DMS53 treated with DMSO at 0.1 percent for 48 hours (cell line): ENCODE data around the gene WTAP.
A peak's percentile ranks its signal among the peaks of the same experiment; 100 is the strongest.
"Not testable (repeated sequence)": the region's sequence is repeated elsewhere in the genome, so short reads cannot be mapped to it uniquely, and the experiment has no call there.

Experiments
- DNase-seq: peaks from one replicate; lab custom pipeline; 2025; ENCODE audit not compliant: unreplicated experiment; lab: John Stamatoyannopoulos, UW

WTAP gene

DNA sequence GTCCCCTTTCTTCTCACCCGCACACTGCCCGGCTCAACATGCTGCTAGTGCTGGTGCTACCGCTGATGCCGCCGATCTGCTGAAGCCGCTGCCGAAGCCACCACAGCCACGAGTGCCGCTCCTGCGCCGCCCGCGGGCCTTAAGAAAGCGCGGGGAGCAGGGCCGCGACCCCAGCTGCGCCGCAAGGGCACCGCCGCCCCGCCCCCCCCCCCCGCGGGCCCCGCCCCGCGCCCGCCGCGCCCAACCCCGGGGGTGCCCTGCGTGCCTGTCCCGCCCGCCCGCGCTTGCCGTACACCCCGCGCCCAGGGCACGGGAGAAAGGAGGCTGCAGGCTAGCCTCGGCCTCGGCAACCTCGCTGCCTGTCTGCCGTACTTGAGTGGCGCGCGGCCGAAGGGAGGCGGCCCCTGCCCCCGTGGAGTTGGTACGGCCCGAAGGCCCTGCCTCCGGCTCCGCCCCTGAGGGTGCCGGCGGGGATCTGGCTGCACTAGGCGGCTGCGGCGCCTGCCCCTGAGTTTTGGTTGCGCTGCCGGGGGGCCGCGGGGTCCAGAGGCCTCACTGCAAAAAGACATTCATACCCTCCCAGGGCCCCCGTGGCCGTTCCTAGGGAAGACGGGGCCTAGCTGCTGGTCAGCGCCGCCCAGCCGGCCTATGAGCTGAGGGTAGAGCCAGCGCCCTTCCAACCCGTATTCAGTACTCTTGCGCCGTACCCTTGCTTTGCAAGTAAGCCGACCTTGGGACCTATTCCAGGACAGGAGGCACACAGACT lies 34.0 kb upstream of the WTAP start, which contains the start of gene SOD2:
Gene SOD2 (minus strand): TSS at position 114 of the 766 bp plus-strand sequence. CDS start 74 bp downstream, at position 40.
- DNase-seq, result peak; percentile 62

DNA sequence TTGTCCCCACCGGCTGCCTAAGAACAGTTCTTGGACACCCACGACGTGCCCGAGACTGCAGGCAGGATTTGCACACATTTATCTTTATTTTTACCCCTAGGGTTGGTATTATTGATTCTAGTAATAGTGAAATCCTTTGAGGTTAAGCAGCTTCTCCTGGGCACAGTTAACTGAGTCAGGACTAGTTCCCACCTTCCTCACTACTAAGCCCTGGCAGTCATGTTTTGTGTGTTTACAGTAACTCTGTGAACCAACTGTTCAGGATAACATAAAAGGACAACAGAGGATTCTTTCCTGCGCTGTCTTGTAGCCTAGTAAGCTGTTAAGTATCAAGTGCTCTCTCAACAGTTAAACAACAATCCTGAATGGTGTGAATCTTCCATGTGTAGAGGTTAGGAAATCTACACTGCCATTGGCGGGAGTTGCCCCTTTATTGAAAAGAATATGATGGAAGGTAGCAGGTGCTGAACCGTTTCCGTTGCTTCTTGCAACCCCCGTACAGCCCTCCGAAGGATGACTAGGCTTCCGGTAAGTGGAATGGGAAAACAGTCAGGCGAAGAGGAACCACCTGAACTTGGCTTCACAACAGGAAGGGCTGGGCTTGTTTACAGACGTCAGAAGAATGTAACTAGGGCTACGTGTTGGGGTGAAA lies 33.3 kb upstream of the WTAP start:
- peak; percentile 25 for DNase-seq

GRCh38 chr6:159695984-159696383 lies 31.3 kb upstream of the WTAP start:
- no peak for DNase-seq

- no peak for DNase-seq
Measured at GRCh38 chr6:159700970-159701369, 26.3 kb upstream of the WTAP start.

DNA sequence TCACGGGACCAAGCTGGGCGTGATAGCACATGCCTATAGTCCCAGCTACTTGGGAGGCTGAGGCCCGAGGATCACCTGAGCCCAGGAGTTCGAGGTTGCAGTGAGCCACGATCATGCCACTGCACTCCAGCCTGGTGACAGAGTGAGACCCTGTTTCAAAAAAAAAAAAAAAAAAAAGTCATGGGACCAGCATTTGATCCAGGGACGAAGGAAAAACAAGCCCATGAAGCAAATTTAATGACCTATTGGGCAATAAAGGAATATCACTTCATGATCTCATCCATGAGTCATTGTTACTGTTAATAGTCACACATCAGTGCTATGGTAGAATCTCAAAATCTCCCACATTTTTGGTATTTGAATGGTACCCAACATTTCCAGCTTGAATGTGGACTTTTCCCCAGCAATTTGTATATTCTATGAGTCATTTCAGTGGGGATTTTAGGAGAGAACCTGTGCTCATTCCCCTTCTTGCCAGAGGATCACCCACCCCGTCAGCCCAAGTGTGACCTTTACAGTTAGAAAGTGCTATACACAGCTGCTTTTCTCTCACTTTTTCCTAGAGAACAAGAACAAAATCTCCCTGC lies 25.8 kb upstream of the WTAP start:
- no peak for DNase-seq

- not testable (repeated sequence) for DNase-seq
Measured at GRCh38 chr6:159710603-159711002, 16.7 kb upstream of the WTAP start.

DNA sequence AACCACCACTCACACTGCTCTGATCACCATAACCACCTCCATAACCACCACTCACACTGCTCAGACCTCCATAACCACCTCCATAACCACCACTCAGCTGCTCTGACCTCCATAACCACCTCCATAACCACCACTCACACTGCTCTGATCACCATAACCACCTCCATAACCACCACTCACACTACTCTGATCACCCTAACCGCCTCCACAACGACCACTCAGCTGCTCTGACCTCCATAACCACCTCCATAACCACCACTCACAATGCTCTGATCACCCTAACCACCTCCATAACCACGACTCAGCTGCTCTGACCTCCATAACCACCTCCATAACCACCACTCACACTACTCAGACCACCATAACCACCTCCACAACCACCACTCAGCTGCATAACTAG lies 14.9 kb upstream of the WTAP start:
- not testable (repeated sequence) for DNase-seq

DNA sequence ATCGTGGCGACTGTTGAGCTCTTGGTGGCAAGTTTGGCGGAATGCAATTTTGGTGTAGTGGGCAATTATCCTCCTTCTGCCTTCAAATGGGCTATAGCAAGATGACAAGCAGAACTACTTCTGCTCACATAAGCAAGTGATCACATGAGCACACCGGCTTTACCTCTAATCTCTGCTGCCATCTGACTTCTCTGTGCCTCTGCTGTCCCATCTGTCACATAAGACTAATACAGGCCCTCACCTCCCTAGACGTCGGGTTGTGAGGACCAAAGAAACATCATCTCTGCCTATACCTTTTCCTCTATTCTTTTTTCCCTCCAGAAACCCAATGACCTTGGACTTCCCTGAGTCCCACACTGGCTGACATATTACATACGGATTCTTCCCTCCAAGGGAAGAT lies 13.3 kb upstream of the WTAP start:
- no peak for DNase-seq

- DNase-seq, result no peak
Measured at GRCh38 chr6:159714404-159714803, 12.9 kb upstream of the WTAP start.

DNA sequence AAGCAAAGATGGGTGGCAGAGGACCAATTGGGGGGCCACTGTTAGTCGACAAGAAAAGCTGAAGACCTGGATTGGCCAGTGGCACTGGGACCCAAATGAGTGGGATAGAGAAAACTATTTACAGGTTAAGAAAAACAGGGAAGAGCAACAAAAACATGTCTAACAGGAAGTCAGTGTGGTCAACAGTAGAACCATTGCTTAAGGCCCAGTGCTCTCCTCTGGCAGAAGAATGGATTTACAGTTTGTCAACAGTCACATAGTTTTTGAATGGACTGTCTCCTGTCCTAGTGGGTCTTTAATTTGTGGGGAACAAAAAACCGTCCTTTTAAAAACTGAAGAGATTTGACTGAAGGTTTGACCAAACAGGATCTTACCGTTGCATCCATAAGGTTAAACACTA lies 12.1 kb upstream of the WTAP start:
- DNase-seq, result no peak

GRCh38 chr6:159715605-159716004 lies 11.7 kb upstream of the WTAP start:
- DNase-seq, result no peak

DNA sequence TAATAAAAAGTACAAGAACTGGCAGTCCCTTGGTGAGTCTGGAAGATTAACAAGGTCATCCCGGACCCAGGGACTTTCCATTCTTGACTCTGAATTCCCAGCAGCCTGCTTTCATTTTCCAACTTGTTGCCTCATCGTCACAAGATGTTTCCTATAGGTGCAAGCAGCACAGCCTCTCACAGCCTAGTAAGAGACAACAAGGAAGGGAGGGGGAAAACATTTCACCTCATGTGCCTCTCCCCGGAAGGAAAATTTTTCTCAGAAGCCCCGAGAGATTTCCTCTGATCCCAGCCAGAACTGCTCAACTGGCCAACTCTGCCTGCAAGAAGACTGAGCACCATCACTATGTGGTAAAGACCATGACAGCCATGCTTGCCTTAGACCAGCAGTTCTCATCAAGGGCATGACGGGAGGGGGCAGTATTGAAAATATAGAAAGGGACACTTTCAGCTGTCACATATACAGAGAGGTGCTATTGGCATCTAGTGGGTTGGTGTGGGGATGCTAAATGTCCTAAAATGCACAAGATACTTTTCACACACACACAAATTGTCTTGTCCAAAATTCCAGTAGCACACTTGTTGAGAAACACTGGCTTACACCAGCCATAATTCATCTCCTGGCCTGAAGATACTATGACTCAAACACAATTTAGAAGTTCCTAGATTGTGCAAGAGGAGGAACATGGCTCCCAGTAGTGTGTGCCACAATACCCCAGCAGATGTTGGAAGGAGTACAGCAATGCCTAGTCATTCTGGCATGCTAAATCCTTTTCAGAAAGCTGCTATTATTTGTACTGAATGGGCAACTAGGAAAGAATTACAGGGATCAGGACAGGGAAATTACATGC lies 10.8 kb upstream of the WTAP start:
- no peak for DNase-seq

- no peak for DNase-seq
Measured at GRCh38 chr6:159718634-159719033, 8.7 kb upstream of the WTAP start.

DNA sequence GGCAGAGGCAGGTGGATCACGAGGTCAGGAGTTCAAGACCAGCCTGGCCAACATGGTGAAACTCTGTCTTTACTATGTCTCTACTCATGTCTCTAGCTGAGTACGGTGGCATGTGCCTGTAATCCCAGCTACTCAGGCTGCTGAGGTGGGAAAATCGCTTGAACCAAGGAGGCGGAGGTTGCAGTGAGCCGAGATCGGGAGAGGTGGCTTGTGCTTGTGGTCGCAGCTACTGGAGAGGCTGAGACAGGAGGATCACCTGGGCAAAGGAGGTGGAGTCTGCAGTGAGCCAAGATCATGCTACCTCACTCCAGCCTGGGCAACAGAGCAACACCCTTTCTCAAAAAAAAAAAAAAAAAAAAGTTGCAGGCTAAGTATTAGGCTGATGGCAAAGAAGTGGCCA lies 8.0 kb upstream of the WTAP start:
- DNase-seq, result no peak

- peak; percentile 25 for DNase-seq
Measured at GRCh38 chr6:159720708-159721107, 6.6 kb upstream of the WTAP start.

DNA sequence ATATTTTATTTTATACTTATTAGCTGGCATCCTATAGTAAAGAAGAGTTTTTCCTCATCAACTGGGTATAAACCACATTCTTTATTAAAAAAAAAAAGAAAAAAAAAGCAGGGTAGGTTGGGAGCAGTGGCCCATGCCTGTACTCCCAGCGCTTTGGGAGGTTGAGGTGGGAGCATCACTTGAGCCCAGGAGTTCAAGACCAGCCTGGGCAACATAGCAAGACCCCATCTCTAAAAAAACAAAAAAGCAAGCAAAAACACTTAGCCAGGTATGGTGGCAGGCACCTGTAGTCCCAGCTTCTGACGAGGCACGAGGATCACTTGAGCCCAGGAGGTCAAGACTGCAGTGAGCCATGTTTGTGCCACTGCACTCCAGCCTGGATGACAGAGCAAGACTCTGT lies 5.3 kb upstream of the WTAP start:
- DNase-seq, result not testable (repeated sequence)

- DNase-seq, result no peak
Measured at GRCh38 chr6:159722655-159723054, 4.7 kb upstream of the WTAP start.

- DNase-seq, result no peak
Measured at GRCh38 chr6:159723259-159723658, 4.0 kb upstream of the WTAP start.

DNA sequence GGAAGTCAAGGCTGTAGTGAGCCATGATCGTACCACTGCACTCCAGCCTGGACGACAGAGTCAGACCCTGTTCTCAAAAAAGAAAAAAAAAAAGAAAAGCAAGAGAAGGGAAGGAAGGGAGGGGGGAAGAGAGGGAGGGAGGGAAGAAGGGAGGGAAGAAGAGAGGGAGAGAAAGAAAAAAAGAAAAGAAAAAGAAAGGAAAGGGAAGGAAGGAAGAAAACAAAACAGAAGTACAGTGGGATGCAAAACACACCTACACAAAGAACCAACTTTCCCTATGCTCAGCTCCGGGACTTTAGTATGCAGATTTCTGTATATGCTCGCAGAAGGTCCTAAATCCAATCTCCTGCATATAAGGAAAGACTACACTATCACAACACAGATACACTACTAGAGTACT lies 2.5 kb upstream of the WTAP start:
- no peak for DNase-seq

GRCh38 chr6:159725208-159725607 lies 2.1 kb upstream of the WTAP start:
- not testable (repeated sequence) for DNase-seq

DNA sequence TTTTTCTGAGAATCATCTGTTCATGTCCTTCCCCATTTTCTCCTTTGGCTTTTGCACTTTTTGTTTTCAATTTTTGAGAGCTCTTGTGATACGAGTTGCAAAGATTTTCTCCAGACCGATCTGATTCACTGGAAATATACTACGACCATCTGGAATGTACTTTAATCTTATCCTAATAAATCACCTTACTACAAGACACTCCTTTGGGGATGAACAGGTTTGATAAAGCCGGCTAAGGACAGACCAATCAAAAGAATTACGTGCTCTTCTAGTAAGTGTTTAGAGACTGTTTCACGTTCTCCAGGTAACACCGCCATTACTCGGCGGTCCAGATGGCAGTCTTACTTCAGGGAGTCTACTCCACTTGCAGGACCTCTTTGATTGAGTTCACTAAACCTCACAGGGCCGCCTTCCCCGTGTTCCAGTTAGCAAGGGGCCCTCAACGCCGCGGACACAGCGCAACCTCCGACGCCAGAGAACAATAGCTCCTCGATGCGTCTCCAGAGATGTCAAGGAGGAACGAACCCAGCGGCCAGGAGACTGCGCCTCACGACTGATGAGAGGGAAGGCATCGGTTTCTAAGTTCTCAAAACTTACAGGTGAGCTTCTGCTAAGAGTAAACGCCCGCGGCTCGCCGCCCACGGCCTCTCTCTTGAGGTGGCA lies 920 bp upstream of the WTAP start:
- DNase-seq, result no peak
